GM12873 (cell line): Measurements from ENCODE around the gene ANLN.
A peak's percentile ranks its signal among the peaks of the same experiment; 100 is the strongest.

ENCODE experiments used
- TF ChIP-seq, protein P1 (sequence below): IDR thresholded peaks from 2 replicates; pipeline ENCODE4 v1.5.1; 2012; ENCODE audit warnings: low read depth, mild to moderate bottlenecking, moderate library complexity, low read length, control low read depth; ENCODE audit not compliant: insufficient read depth; ENCODE audit errors: missing control alignments

Gene ANLN

DNA sequence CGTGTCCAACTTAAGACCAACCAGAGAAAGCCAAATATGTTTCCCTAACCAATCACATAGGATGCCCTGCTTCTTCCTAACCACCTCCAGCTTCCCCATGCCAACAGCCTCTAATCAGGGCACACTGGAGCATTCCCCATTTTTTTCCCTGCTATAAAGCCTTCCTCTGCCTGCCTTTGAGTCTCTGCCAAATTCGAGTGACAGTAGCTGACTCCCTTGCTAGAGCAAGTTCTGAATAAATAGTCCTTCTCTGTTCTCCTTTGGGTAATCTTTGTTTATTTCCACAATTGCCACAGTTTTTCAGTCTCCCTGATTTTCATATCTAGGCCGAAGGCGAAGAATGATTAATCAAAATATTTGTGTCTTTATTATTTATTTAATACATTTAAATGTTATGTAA lies 96.7 kb downstream of the ANLN start:
- TF ChIP-seq, protein P1, sequence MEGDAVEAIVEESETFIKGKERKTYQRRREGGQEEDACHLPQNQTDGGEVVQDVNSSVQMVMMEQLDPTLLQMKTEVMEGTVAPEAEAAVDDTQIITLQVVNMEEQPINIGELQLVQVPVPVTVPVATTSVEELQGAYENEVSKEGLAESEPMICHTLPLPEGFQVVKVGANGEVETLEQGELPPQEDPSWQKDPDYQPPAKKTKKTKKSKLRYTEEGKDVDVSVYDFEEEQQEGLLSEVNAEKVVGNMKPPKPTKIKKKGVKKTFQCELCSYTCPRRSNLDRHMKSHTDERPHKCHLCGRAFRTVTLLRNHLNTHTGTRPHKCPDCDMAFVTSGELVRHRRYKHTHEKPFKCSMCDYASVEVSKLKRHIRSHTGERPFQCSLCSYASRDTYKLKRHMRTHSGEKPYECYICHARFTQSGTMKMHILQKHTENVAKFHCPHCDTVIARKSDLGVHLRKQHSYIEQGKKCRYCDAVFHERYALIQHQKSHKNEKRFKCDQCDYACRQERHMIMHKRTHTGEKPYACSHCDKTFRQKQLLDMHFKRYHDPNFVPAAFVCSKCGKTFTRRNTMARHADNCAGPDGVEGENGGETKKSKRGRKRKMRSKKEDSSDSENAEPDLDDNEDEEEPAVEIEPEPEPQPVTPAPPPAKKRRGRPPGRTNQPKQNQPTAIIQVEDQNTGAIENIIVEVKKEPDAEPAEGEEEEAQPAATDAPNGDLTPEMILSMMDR: no peak

DNA sequence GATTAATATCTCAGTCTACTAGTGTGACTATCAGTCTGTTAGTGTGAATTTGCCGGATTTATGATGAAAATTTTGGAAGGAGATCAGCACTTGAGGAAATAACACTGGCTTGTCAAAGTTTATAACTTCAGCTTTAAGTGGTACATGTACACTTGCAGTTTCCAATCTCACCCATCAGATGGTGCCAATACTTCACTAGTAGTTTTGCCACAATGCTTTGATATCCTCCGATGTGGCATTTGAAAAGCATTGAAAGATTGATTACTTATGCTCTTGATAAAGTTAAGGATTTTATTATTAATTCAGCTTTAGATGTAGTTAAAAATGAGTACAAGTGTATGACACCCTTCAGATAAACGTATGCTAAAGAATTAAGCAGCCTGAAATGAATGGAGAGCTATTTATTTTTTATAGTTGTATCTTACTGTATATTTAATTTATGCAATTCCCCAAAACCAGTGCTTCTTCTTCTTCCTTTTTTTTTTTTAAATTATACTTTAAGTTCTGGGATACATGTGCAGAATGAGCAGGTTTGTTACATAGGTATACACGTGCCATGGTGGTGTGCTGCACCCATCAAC lies 98.2 kb downstream of the ANLN start:
- TF ChIP-seq, protein P1: peak; percentile 65

- TF ChIP-seq, protein P1: no peak
Measured at GRCh38 chr7:36490419-36490830, 100.8 kb downstream of the ANLN start.

GRCh38 chr7:36491317-36491716 lies 101.7 kb downstream of the ANLN start:
- TF ChIP-seq, protein P1: no peak

DNA sequence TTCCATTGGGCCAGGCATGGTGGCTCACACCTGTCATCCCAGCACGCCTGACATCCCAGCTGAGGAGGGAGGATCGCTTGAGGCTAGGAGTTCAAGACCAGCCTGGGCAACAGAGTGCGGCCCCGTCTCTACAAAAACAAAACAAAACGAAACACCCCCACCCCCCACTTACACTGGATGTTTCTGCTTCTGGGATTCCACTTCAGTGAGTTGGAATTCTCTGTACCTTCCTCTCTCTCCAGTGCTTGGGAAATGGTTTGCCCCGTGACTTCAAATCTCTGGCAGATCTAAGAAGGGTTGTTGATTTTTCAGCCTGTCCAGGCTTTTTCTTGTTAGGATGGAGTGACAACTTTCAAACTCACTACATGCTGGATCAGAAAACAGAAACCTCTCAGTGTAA lies 106.9 kb downstream of the ANLN start:
- TF ChIP-seq, protein P1: no peak

DNA sequence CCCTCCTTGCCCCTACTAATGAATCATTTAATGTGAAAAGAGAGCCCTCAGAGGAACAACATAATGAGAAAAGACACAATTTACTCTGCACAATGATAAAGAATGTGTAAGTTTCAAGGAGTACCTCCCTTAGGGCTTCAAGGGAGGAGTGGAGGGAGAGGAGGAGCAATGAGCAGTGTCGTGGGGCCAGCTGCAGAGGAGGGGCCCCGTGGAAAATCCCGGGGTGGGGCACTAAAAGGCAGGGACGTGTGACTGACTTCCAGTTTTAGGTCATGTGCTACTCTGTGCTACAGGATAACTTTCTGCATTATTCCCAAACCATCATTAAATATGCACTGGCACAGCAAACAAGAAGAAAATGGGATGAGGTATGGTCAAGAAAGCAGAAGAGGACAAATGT lies 108.1 kb downstream of the ANLN start:
- TF ChIP-seq, protein P1: no peak
